Measurements from ENCODE around the gene PRKACA.

DNA sequence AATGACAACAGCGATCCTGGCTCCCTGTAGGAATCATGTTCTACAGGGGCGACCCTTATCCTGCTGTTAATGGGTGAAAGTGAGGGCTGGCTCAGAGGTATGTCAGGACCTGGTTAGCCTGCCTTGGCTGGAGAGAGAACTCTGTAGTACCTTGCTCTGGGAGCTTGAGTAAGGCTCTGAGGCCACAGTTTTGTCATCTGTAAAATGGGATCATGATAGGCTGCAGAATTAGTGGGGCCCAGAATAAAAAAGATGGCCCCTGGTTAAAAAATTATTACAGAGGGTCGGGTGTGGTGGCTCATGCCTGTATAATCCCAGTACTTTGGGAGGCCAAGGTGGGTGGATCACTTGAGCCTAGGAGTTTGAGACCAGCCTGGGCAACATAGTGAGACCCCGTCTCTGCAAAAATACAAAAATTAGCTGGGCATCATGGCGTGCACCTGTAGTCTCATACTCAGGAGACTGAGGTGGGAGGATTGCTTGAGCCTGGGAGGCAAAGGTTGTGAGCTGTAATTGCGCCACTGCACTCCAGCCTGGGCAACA is 16.5 kb downstream of the PRKACA start:
- TF ChIP-seq, protein P1, sequence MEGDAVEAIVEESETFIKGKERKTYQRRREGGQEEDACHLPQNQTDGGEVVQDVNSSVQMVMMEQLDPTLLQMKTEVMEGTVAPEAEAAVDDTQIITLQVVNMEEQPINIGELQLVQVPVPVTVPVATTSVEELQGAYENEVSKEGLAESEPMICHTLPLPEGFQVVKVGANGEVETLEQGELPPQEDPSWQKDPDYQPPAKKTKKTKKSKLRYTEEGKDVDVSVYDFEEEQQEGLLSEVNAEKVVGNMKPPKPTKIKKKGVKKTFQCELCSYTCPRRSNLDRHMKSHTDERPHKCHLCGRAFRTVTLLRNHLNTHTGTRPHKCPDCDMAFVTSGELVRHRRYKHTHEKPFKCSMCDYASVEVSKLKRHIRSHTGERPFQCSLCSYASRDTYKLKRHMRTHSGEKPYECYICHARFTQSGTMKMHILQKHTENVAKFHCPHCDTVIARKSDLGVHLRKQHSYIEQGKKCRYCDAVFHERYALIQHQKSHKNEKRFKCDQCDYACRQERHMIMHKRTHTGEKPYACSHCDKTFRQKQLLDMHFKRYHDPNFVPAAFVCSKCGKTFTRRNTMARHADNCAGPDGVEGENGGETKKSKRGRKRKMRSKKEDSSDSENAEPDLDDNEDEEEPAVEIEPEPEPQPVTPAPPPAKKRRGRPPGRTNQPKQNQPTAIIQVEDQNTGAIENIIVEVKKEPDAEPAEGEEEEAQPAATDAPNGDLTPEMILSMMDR (conservative IDR thresholded peaks at IDR 0.05; ENCODE audit: low read length): no peak
- no peak for TF ChIP-seq EZH2phosphoT487 (IDR thresholded peaks at IDR 0.05; ENCODE audit: borderline replicate concordance, low read depth, low read length)

All from OCI-LY7 (cell line).